ENCODE data around the gene TOX4.
"Not testable (repeated sequence)": the region's sequence is repeated elsewhere in the genome, so short reads cannot be mapped to it uniquely, and the experiment has no call there.

The TOX4 gene

DNA sequence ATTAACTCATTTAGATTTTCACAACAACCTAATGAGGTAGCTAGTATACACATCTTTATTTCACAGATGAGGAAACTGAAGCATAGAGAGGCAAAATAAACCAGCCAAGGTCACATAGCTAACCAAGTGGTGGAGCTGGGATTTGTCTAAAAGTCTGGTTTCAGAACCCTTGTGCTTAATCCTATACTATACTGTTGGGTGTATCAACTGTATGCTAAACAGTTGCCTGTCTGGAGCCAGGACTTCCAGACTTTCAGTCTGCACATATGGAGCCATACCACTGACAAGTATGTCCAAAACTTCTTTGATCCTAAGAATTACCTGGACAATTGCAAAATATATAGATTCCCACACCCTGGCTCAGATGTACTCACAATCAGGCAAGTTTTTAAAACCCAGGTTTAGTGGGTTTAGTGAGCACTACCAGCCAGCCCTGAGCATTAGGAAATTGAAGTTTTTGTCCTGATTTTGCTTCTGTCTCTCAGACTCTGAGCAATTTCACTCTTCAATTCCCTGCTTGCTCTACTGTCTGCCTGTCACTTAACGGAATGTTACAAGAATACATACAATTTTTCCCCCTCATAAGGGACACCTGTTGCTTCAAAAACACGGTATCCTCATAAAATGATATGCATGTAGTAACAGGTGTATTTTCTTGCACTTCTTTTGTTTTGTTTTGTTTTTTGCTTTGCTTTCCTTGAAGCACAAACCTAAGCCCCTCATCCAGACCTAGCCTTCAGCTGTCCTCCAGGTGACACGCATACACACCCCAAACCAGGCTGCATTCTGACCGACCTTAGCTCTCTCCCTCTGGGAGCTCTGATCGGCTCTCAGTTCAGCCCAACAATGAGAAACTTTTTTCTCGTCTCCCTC lies 58.8 kb downstream of the TOX4 start:
- no peak for DNase-seq

DNA sequence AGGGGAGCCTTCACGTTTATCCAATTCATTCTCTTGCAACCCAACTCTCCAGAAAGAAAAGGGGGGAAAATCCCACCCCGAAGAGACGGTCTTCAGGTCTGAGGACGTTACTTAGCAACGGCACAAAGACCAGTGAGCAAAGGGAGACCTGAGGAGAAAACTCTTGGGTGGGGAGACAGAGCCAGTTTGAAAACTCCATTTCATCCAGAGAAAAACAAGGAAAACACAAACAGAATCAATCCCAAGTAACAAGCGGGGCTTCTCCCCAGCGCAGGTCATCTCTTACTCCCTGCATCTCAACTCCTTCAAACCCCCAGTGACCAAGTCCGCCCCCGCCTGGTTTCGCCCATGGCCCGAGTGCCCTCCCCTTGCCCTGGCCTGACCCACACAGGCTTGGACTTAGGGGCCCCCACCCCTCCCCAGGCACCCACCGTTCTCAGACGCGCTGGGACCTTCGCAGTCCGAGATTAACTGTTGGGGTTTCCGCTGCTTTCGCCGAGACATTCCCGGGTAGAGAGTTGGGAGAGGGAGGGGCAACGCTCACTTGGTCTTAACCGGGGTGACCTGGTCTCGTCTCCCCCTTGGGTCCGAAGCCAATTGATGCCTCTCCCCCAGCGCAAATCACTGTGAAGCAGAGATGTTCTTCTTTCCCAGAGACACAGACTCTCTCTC lies 59.6 kb downstream of the TOX4 start:
- DNase-seq: no peak

DNA sequence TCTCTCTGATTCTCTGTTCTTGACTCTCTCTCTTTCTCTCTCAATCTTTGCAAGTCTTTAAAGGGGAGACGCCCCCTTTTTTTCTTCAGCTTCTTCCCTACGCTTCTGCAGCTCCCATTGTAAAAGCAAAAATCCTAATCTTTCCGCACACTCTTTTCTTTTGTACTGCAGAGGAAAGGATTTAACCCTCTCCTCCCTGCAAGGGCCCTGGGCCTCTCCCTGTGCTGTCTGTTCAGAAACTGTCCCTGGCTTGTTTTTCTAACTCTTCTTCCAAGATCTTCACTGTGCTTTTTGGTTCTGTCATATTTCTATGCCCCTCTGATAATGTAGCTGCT lies 60.1 kb downstream of the TOX4 start:
- DNase-seq: no peak

DNA sequence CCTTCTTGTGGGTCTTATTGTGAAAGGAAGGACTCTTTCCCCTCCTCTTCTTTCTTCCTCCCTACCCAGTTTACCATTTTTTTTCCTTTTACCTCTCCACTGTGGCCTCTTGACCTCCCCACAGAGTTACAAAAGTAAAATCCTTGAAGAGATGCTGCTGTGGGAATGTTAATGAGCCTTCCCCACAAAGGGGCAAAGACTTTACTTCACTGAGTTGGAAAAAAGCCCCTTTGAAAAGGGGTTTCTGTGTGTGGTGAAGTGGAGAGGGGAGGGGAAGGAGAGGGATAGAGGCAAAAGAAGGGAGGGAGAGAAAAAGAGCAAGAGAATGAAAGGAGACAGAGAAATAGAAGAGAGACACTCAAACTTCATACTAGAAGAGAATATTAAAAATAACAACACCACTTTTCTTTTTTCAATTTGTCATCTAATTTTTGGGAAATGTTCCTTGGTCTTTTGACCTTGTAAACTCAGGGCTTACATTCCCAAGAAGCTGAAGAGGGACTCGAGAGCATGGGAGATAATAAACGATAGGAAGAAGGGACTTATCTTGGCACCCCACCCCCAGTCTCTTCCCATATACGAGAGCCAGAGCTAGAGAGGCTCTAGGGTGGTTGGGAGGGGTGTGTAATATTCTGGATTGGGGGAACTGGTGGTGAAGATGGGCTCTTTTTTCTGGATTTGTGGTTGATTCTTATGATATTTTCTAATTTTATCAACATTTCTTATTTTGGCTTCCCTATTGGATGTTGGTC lies 62.4 kb downstream of the TOX4 start:
- no peak for DNase-seq

DNA sequence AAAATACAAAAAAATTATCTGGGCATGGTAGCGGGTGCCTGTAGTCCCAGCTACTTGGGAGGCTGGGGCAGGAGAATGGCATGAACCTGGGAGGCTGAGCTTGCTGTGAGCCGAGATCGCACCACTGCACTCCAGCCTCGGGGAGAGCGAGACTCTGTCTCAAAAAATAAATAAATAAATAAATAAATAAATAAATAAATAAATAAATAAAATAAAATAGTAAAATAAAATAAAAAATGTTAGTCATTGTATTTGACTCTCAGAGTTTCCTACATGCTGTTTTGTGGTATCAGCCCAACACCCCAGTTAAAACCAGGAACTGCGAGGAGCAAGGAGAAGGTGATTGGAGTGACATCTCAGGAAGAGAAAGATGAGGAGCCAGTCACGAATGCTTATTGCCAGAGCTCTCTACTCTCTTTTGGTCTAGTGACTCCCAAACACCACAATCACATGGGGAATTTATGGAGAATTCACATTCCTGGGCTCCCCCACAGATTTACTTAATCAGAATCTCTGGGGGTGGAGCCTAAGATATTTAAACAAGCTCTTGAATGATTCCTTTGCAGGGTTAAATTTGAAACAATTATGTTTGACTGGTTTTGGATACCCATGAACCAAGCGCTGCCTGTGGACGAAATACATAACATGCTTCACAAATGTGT lies 64.5 kb downstream of the TOX4 start:
- no peak for DNase-seq

DNA sequence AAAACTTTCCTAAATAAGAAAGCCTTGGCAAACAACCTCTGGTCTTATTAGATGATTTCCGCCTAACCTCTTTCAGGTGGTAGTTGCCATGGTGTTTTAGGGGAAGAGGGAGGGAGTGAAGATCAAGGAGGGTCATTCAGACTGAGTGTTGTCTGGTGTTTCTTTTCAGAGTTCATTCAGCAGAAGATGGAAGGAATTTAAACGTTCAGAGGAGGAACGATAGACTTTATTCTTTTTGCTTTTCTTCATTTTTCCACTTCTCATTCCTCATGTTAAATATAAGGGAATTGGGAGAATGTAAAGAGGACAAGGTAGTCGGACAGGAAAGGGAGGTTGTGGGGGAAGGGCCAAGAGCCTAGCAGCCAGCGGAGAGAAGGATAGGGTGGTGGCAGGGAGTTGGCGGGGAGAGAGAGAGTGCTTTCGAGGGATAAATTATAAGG lies 66.5 kb downstream of the TOX4 start:
- DNase-seq: no peak

DNA sequence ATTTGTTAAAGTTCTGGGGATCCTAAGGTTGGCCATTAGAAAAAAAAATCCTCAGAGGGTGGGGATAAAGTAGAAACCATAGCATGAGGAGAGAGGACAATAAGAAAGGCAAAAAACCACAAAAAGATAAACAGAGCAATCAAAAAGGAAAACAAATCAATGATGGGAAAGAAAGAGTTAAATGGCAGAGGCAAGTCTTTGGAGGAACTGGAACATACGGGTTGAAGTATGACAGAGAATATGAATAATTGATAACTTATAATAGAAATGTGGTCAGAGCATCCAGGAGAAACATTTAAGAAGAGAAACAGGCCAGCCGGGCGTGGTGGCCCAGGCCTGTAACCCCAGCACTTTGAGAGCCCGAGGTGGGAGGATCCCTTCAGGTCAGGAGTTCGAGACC lies 67.0 kb downstream of the TOX4 start:
- DNase-seq: no peak

DNA sequence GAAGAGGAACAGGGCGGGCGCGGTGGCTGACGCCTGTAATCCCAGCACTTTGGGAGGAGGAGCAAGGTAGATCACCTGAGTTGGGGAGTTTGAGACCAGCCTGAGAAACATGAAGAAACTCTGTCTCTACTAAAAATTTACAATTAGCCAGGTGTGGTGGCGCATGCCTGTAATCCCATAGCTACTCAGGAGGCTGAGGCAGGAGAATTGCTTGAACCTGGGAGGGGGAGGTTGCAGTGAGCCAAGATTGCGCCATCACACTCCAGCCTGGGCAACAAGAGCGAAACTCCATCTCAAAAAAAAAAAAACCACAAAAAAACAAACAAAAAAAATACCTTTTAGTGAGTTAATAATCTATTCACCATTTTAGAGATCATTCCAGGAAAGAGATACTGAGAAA lies 67.6 kb downstream of the TOX4 start:
- DNase-seq: not testable (repeated sequence)

Data from activated CD4-positive, alpha-beta T cell treated with anti-CD3 and anti-CD28 coated beads for 48 hours (primary cell).